HG03039 (cell line): ENCODE data around the gene AQP11.
"Not testable (repeated sequence)": the region's sequence is repeated elsewhere in the genome, so short reads cannot be mapped to it uniquely, and the experiment has no call there.

Experiments used
- ATAC-seq: cut with Tn5 transposase; IDR thresholded peaks from one replicate; pipeline ENCODE4 v1.9.1; 2021; ENCODE audit warnings: mild to moderate bottlenecking, moderate library complexity; ENCODE audit not compliant: unreplicated experiment

Gene AQP11

DNA sequence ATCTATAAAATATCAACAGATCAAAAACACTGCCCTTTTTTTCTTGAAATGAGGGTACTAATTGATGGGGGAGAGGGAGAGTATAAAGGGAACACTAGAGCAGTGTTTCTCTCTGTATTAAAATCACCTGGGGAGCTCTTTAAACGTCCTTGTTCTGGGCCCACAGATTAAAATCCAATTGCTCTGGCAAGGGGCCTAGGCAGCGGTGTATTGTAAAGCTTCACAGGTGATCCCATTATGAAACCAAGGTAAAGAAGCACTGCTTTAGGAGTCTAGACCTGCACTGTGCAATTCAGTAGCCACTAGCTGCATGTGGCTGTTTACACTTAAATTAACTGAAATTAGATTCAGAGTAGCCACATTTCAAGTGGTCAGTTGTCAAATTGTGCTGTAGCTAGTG is 3.0 kb downstream of the AQP11 start:
- ATAC-seq = no peak

DNA sequence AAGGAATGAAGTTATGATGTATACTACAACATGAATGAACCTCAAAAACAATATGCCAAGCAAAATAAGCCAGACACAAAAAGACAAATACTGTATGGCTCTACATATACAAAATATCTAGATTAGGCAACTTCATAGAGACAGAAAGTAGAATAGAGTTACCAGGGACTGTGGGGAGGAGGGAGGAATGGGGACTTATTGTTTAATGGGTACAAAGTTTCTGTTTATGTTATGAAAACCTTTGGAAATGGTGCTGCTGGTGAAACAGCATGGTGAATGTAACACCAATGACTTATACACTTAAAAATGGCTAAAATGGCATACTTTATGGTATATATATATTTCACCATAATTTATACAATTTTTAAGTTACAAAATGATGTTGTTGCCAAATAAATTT is 4.1 kb downstream of the AQP11 start:
- no peak for ATAC-seq

DNA sequence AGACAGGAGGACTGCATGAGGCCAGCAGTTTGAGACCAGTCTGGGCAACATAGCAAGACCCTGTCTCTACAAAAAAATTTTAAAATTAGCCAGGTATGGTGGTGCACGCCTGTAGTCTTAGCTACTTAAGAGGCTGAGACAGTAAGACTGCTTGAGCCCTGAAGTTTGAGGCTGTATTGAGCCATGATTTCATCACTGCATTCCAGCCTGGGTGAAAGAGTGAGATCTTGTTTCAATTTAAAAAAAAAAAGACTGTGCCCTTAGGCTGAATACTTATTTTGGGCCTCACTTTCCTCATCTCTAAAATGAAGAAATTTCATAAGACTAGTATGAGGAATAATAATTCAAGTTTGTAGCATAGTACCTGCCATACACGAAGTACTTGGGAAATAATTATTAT is 6.9 kb downstream of the AQP11 start:
- no peak for ATAC-seq

DNA sequence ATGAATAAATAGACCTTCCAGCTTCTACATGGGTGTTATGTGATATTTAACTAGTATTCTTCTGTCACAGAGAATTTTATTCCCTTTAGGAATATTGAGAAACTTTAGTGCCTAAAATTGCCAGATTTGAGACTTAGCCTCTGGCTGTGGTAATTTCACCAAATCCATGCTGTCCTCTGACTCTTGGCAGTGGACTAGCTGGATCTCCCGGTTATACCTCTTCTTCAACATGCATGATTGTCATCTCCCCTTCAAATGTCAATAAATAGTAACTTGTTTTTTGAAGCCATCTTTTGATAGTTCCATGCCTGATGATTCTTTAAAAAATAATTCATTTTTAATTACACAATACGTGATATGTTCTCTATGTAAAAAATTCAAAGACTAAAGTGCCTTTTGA is 8.4 kb downstream of the AQP11 start:
- ATAC-seq = no peak

DNA sequence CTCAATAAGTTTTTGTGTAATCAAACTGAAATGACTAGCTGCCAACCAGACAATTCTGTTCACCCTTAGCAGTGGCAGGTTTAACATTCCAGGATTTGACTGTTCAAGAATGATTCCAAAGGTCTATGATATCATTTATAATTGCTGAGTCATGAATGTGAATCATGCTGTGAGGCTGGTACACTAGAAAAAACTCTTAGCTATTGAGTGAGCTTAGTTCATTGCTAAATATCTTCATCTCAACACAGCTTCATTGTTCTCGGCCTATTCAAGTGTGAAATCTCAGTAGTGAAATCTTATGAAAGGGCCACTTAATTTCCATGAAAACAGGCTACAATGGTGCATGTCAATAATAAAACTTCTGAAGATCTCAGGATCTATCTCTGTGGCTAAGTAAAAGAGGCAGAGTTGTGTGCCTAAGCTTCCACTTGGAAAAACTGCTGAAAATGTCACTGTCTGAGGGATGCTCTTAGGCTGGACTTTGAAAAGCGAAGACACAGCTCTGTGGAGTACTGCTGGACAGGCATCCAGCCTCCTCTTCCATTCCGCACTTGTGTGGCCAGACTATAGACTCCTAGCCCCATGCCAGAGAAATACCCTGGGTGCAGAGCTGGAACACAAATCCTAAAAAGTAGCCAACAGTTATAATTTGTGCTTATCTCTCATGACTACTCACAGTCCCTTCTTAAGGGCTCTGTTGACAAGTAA is 12.8 kb downstream of the AQP11 start:
- ATAC-seq = no peak

DNA sequence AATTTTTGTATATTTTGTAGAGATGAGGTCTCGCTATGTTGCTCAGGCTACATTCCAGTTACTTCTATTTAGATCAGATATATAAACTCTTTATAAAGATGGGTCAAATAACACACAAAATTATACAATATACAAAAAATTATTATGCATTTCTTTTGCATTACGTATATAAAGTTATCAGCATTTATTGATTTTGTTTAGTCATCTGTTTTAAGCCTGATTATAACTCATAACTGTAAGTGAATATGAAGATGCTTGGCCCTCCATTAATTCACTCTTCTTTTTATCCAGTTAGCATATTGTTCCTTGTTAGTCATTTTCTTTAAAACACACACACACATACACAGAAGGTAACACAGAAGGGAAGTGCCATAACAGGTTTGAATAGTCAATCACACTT is 14.5 kb downstream of the AQP11 start:
- ATAC-seq = no peak

DNA sequence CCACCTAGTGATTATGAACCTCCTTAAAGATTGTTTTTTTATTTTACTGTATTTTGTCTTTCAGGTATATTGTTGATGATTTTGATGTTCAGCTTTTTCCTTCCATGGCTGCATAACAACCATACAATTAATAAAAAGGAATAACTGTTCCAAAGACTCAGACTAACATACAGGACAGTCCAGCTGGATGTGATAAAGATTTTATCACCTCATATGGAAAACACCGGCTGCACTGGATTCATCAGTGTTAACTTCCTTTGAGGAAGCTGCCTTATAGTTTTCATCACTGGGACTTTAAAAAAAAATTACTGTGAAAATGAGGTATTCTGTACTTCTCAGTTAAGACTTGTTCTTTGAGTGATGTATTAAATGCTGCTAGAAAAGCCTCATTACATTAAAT is 19.5 kb downstream of the AQP11 start:
- no peak for ATAC-seq

DNA sequence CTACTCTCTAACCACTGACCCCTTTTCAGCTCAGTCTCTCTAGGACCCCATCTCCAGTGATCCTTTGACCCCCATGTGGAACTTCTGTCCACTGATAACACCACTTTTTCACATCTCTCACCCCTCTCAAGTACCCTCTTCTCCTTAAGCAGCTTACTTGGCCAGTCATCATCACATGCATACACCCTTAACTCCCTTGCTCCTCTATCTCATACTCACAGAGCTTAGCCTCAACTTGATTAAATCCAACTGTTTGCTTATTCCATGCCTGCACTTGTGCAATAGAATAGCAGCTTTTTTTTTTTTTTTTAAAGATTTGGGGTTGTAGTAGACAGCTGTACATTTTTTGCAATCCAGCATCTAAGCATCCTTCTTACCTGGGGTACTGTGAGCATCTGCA is 22.2 kb downstream of the AQP11 start:
- no peak for ATAC-seq

DNA sequence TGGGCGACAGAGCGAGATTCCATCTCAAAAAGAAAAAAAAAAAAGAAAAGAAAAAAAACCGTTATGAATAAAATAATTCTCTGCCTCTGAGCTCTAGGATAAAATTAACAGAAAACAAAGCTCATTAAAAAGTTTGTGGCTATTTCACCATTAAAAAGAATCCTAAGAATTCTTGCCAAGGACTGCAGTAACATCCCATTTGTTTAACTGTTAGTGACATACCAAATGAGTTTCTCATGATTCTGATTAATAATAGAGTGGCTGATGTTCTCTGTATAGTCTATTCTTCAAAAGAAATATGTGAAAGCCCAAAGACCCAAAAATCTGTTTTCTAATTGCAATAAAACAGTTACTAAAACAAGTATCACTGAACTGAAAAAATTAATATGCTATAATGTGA is 28.1 kb downstream of the AQP11 start:
- no peak for ATAC-seq

DNA sequence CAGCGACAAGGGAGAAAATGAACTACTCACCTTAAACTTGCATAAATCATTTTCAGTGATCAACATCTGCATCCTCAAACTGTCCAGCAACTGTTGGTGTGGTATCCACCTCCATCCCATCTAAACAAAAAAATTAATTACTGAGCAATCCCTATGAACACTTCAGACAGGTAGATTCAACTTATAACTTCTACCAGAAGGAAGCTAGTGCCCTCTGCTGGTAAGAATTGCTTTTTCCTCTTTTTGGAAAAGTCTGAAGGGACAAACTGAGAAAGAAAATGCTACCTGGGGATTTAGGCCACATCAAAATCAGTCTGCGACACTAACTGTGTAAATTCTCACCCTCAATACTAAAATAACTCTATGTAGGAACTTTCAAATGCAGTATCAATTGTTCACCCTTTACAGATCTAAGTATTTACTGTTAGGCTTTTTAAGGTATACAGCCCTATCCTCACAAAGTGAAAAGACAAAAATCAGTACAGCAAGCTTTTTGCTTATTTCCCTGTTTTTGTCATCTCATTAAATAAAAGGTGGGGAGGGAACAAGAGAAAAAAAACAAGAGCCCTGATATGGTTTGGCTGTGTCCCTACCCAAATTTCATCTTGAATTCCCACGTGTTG is 29.9 kb downstream of the AQP11 start:
- ATAC-seq = no peak

DNA sequence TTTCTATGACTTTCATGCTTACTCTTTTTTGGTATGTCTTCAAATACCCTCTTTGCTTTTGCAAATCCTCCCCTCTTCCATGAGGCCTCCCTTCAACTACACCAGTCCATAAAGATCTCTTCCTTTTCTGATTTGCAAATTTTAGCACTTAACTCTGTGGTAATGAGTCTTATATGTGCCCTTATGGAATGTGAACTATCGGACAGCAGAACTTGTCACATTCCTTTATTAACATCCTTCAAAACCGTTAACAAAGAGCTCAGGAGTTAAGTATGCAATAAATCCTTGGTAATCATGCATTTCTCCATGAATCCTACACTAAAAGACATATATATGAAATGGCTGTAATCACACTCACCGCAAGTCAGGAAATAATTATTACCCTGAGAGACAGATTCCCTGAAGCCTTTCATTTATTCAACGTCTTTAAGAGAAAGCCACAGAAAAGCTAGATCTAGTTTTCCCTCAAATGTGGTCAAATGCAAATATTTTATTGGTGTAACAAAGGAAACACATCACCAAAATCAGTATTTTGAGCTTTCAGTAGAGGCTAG is 40.5 kb downstream of the AQP11 start:
- ATAC-seq = no peak

DNA sequence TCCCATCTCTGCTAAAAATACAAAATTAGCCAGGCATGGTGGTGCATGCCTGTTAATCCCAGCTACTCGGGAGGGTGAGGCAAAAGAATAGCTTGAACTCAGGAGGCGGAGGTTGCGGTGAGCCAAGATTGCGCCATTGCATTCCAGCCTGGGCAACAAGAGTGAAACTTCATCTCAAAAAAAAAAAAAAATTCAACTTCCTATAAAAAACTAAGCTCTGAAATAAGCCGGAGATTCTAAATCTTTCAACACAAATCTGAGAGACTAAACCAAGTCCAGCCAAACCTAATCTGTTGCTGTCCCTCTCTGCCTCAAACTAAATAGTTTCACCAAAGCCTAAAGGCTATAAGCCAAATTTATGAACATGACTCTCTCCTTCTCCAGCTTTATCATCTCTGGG is 44.2 kb downstream of the AQP11 start:
- not testable (repeated sequence) for ATAC-seq

DNA sequence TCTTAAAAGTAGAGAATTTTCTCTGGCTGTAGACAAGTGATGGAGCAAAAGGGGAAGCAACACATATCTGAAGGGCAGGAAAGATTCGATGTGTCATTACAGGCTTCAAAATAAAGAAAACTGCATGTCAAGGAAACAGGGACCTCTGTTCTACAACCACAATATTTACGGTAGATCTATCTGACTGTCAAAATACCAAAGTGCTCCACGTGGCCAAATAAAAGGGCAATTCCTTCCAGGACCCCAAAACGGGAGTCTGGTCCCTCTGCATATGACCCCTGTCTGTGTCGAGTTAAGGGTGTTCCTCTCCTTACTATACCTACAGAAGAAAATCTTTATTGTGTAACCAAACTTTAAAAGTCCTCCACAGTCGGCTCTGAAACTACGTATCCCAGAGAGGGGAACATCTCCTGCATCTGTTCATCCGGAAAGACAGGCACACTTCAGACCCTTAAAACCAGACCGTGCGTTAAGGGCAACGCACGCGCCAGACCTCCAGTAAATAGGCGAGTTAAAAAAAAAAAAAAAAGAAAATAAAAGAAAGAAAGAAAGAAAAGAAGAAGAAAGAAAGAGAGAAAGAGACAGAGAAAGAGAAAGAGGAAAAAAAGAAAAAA is 47.1 kb downstream of the AQP11 start:
- no peak for ATAC-seq

DNA sequence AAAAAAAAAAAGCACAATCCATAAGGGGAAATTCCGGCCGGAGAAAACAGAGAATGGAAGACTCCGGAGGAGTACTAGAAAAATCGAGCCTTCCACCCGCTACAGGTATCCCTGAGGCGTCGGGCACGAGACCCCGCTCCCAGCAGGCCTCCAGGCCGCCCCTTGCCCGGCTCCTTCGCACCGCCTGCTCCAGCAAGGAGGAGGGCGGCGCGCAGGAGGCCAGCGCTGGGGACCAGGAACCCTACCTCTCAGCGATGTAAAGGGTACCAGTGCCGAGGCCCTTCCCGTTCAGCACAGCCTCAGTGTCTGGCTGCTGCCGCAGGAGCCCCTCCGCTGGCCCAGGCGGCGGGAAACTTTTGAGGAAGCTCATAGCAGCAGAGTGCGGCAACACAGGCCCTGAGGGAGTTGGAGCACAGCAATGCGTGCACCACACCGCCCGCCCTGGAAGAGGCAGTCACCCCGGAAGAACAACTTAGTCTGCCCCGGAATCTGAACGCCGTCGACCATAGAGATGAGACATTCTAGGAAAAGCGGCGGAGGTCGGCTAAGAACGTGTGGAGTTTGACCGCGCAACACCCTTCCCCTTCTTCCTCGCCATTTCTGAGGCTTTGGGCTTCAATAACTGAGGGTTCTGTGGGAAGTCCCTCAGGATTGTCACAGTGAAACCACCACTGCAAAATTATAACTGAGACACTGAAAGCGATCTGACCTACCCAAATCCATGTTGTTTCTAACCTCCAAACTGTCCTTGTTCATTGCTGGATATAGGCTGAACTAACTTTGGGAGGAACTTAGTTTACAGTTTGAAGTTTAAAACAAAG is 47.8 kb downstream of the AQP11 start, which contains the start of gene CLNS1A:
Gene CLNS1A (minus strand): TSS at position 450 of the 821 bp plus-strand sequence. CDS start 80 bp downstream, at position 370.
- peak; percentile 91 for ATAC-seq

DNA sequence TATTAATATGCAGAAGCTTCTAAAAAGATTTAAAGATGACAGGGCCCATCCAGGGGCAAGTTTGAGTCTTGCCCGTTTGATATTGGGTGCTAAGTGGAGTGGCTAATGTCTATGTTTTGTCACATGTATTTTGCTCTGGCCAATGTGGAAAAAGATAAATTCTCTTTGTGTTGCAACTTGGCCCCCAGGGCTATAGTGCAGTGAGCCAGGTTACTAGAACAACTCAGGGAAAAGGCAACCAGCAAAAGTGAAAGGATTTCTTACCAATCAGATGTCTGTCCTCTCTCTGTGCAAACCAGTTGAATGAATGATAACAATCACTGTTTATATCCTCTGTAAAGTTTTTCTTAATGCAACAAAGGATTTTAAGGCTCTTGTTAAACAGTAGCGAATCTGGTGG is 52.5 kb downstream of the AQP11 start:
- ATAC-seq = no peak

DNA sequence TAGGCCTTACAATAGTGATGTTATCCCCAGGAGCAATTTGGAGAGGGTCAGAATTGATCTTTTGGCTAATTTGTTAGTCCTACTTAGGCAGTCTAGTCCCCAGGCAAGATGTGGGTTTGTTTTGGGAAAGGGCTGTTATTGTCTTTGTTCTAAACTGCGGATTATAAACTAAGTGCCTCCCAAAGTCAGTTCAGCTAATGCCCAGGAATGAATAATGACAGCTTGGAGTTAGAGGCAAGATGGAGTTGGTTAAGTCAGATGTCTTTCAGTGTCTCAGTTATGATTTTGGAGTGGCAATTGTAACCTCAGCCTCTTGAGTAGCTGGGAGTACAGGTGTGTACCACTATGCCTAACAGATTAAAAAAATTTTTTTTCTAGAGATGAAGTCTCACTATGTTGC is 55.1 kb downstream of the AQP11 start:
- no peak for ATAC-seq

DNA sequence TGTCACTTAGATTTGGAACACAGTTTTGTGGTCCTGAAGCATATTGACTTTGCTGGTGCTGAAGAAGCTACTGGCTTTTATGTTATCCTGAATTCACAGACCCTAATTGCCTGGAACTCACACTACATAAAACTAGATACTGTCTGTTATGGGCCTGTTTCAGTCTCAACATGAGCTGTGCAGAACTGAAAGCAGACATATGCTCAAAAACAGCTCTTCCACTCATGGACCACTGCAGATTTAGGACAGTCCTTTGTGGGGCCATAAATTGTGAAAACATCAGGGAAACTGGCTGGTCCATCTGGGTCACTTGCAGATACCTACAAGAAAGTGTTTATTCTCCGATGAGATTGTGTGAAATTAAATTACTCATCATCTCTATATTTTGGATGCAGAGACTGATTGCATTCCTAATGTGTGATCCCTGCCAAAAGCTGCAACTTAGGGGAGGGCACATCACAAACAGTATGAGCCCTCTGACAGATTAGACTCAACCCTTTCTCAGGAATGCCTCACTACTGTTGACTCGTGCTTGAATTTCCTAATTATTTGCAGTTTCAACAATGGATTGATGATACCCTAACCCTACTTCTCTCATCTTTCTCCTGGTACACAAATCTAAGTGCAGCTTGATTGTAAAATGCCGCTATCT is 58.0 kb downstream of the AQP11 start:
- no peak for ATAC-seq

DNA sequence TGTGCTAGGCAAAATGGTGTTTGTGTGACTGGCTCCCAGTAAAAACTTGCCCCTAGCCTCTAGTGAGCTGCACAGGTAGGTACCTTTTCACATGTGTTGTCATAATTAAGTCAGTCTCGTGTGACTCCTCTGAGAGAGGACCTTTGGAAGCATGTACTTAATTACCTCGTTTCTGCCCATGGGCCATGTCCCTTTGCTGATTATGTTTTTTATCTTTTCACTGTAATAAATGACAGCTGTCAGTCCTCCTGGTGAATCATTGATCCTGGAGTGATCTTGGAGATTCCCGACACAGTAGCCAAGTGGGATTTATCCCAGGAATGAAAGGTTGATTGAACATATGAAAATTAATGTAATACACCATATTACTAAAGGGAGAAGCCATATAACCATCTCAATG is 60.4 kb downstream of the AQP11 start:
- ATAC-seq = no peak

DNA sequence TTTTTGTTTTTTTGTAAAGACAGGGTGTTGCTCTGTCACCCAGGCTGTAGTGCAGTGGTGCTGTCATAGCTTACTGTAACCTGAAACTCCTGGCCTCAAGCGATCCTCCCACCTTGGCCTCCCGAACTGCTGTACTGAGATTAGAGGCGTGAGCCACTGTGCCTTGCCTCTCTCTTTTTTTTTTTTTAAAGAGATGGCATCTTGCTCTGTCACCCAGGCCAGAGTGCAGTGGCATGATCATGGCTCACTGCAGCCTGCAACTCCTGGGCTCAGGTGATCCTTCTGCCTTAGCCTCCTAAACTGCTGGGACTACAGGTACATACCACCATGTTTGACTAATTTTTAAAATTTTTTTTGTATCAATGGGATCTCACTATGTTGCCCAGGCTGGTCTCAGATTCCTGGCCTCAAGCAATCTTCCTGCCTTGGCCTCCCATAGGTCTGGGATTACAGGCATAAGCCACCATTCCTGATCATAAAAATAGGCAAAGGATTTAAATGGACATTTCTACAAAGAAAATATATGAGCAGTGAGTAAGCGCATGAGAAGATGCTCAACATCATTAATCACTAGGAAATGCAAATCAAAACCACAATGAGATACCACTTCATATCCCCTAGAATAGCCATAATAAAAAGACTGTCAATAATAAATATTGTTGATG is 65.1 kb downstream of the AQP11 start:
- ATAC-seq = no peak

DNA sequence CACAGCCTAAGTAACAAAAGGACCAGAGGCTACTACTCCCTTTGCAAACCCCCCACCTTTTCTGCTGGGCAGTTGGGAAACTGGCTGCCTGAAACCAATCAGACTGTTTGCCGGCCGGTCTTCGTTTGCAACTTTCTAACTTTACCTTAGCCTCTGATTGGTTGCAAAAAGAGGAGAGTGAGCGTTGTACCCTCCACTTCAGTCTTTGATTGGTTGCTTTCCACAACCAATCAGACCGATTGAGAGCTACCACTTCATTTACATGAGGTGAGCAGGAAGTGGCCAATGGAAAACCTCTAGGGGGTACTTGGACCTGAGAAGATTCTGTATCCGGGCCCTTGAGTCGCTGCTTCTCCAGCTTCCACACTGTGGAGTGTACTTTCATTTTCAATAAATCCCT is 66.6 kb downstream of the AQP11 start:
- no peak for ATAC-seq
